ENCODE data around the gene TM2D3.

- TF ChIP-seq CTCF (conservative IDR thresholded peaks at IDR 0.05; ENCODE audit: low read depth in 2 of 2) (no peak), ZNF331 (CRISPR knock-in tag; IDR thresholded peaks at IDR 0.05; ENCODE audit: low read depth) (no peak), JUNB (IDR thresholded peaks at IDR 0.05; ENCODE audit: unreplicated experiment) (no peak)
These were observed 18.8 kb downstream of the TM2D3 start for GRCh38 chr15:101633356-101633755.

Data from GM23338 (cell line).